H1 (cell line): Measurements from ENCODE around the gene OR10K1. TPM values are rescaled to one million over a fixed set of nuclear protein-coding genes. Genes with fewer than 3 reads are reported as not detected.
A peak's percentile ranks its signal among the peaks of the same experiment; 100 is the strongest.

Experiments
- CTCF ChIA-PET: fragments of 300-600 bp; sonication (Branson Sonifier 250); formaldehyde crosslinking; loops from one replicate; lab custom pipeline; 2021; ENCODE audit not compliant: partially characterized antibody; lab: Charles Lee
- POLR2A ChIA-PET: fragments of 300-600 bp; sonication (Branson Sonifier 250); formaldehyde crosslinking; loops from one replicate; lab custom pipeline; 2021; ENCODE audit warnings: inconsistent platforms; ENCODE audit not compliant: partially characterized antibody; lab: Charles Lee
- DNase-seq, 2 experiments: peaks; one replicate each; pipeline versions ENCODE4 v3.0.0 to v3.0.0-alpha.2; 2010 to 2022; ENCODE audit warnings: low spot score in 2 of 2, low read depth in 1 of 2, mixed read lengths in 1 of 2
- FAIRE-seq: peaks from 2 replicates; lab custom pipeline; 2011; peaks lifted over from hg19 to GRCh38; lab: Jason Lieb, UNC
- H2AFZ ChIP-seq: 2 replicates; pipeline ENCODE4 v1.8.1; 2012; ENCODE audit warnings: low read length, inconsistent platforms
- H2AK5ac ChIP-seq: 2 replicates; pipeline ENCODE4 v1.6.1; 2013; ENCODE audit warnings: low read depth, low read length
- H2BK120ac ChIP-seq: replicated peaks from 2 replicates; pipeline ENCODE3; 2013; ENCODE audit warnings: low read depth, low read length, inconsistent platforms
- H2BK12ac ChIP-seq: 2 replicates; pipeline ENCODE4 v1.6.1; 2013; ENCODE audit warnings: low read depth, low read length
- H2BK15ac ChIP-seq: 2 replicates; pipeline ENCODE4 v1.6.1; 2013; ENCODE audit warnings: low read length
- H2BK20ac ChIP-seq: 2 replicates; pipeline ENCODE4 v1.6.1; 2013; ENCODE audit warnings: low read length
- H2BK5ac ChIP-seq: 2 replicates; pipeline ENCODE4 v1.6.1; 2013; ENCODE audit warnings: low read depth, low read length
- H3K14ac ChIP-seq: 2 replicates; pipeline ENCODE4 v1.6.1; 2013; ENCODE audit warnings: inconsistent platforms; ENCODE audit not compliant: insufficient read length
- H3K18ac ChIP-seq: 2 replicates; pipeline ENCODE4 v1.6.1; 2013; ENCODE audit warnings: low read length; ENCODE audit errors: extremely low read depth
- H3K23ac ChIP-seq: 2 replicates; pipeline ENCODE4 v1.6.1; 2013; ENCODE audit warnings: inconsistent platforms; ENCODE audit not compliant: insufficient read length
- H3K23me2 ChIP-seq: 2 replicates; pipeline ENCODE4 v1.6.1; 2013; ENCODE audit warnings: low read depth, low read length
- H3K27ac ChIP-seq: 2 replicates; pipeline ENCODE4 v1.6.1; 2011; ENCODE audit warnings: low read depth, low read length, inconsistent platforms
- H3K27me3 ChIP-seq, 4 experiments: replicated peaks in 1 of 4; 1 replicate in 1 of 4; 2 replicates in 3 of 4; pipeline versions ENCODE4 v1.6.1 to v1.8.1; 2011 to 2013; ENCODE audit warnings: low read length in 3 of 4, mild to moderate bottlenecking in 3 of 4, inconsistent platforms in 2 of 4, mixed read lengths in 2 of 4, moderate library complexity in 1 of 4; ENCODE audit not compliant: control insufficient read depth in 3 of 4, insufficient read depth in 3 of 4; ENCODE audit errors: extremely low read depth in 1 of 4
- H3K36me3 ChIP-seq, 4 experiments: 2 replicates each; pipeline versions ENCODE4 v1.6.1 to v1.8.1; 2011 to 2013; ENCODE audit warnings: mild to moderate bottlenecking in 4 of 4, low read length in 3 of 4, moderate library complexity in 2 of 4, control low read depth in 1 of 4, inconsistent platforms in 1 of 4; ENCODE audit not compliant: insufficient read depth in 4 of 4, control insufficient read depth in 2 of 4
- H3K4ac ChIP-seq: replicated peaks from 2 replicates; pipeline ENCODE3; 2013; ENCODE audit warnings: low read length, low read depth, mixed read lengths, inconsistent platforms; ENCODE audit not compliant: insufficient read length
- H3K4me1 ChIP-seq, 4 experiments: replicated peaks in 1 of 4; 1 replicate in 1 of 4; 2 replicates in 3 of 4; pipeline versions ENCODE4 v1.6.1 to v1.8.1; 2011 to 2013; ENCODE audit warnings: low read length in 3 of 4, inconsistent platforms in 2 of 4, mixed read lengths in 1 of 4; ENCODE audit not compliant: insufficient read depth in 4 of 4, control insufficient read depth in 3 of 4
- H3K4me2 ChIP-seq, 2 experiments: 2 replicates each; pipeline versions ENCODE4 v1.6.1 to v1.8.1; 2011 to 2013; ENCODE audit warnings: low read depth in 2 of 2, low read length in 2 of 2, control low read depth in 1 of 2, inconsistent platforms in 1 of 2, mild to moderate bottlenecking in 1 of 2; ENCODE audit not compliant: insufficient read depth in 1 of 2
- H3K4me3 ChIP-seq, 4 experiments: fragments of 200-600, 300-600 bp in 1 of 4; sonication (generic), shearing (Covaris generic), sonication (Bioruptor Twin) in 1 of 4; 2 replicates each; pipeline versions ENCODE4 v1.5.1 to v1.8.1; 2011 to 2016; ENCODE audit warnings: low read length in 4 of 4, low read depth in 3 of 4, control low read depth in 2 of 4, inconsistent platforms in 2 of 4, mild to moderate bottlenecking in 2 of 4, mixed read lengths in 1 of 4, moderate library complexity in 1 of 4; ENCODE audit not compliant: insufficient read depth in 2 of 4; ENCODE audit errors: extremely low read depth in 1 of 4
- H3K56ac ChIP-seq: replicated peaks from 2 replicates; pipeline ENCODE3; 2013; ENCODE audit warnings: low read depth, mild to moderate bottlenecking, mixed read lengths, low read length, inconsistent platforms; ENCODE audit not compliant: insufficient read length
- H3K79me1 ChIP-seq: 2 replicates; pipeline ENCODE4 v1.6.1; 2013; ENCODE audit warnings: low read depth, low read length, control low read depth
- H3K79me2 ChIP-seq, 2 experiments: 2 replicates each; pipeline versions ENCODE4 v1.6.1 to v1.8.1; 2012 to 2013; ENCODE audit warnings: low read length in 2 of 2, mild to moderate bottlenecking in 2 of 2, inconsistent platforms in 1 of 2; ENCODE audit not compliant: insufficient read depth in 2 of 2, control insufficient read depth in 1 of 2
- H3K9ac ChIP-seq, 4 experiments: replicated peaks in 1 of 4; 1 replicate in 1 of 4; 2 replicates in 3 of 4; pipeline versions ENCODE4 v1.6.1 to v1.8.1; 2011 to 2013; ENCODE audit warnings: low read depth in 3 of 4, low read length in 3 of 4, control low read depth in 2 of 4, mild to moderate bottlenecking in 2 of 4, moderate library complexity in 2 of 4, inconsistent platforms in 1 of 4; ENCODE audit errors: extremely low read depth in 1 of 4
- H3K9me3 ChIP-seq, 2 experiments: 2 replicates each; pipeline versions ENCODE4 v1.6.1 to v1.8.1; 2012 to 2013; ENCODE audit warnings: mild to moderate bottlenecking in 2 of 2, moderate library complexity in 2 of 2, control low read depth in 1 of 2, inconsistent platforms in 1 of 2, low read depth in 1 of 2, low read length in 1 of 2, mixed read lengths in 1 of 2; ENCODE audit not compliant: insufficient read depth in 2 of 2
- H4K20me1 ChIP-seq, 2 experiments: replicated peaks in 1 of 2; 2 replicates each; pipeline versions ENCODE3 to v1.8.1; 2011 to 2013; ENCODE audit warnings: inconsistent platforms in 2 of 2, low read length in 2 of 2, mild to moderate bottlenecking in 1 of 2; ENCODE audit not compliant: insufficient read depth in 2 of 2, control insufficient read depth in 1 of 2
- H4K5ac ChIP-seq: 2 replicates; pipeline ENCODE4 v1.6.1; 2013; ENCODE audit warnings: low read length, low read depth, mixed read lengths, inconsistent platforms; ENCODE audit not compliant: insufficient read length
- H4K8ac ChIP-seq: 2 replicates; pipeline ENCODE4 v1.8.0; 2013; ENCODE audit warnings: mild to moderate bottlenecking, moderate library complexity, low read length, inconsistent platforms; ENCODE audit not compliant: insufficient read depth; ENCODE audit errors: extremely low read depth
- H4K91ac ChIP-seq: replicated peaks from 2 replicates; pipeline ENCODE3; 2013; ENCODE audit warnings: low read length, mixed read lengths, inconsistent platforms; ENCODE audit not compliant: insufficient read length
- SIRT6 ChIP-seq: IDR thresholded peaks from one replicate; pipeline ENCODE4 v1.7.1; 2012; ENCODE audit warnings: low read length, inconsistent platforms
- TCF12 ChIP-seq: IDR thresholded peaks from 2 replicates; pipeline ENCODE4 v1.6.1; 2011; ENCODE audit warnings: low read depth, mild to moderate bottlenecking, low read length
- TEAD4 ChIP-seq: IDR thresholded peaks from 2 replicates; pipeline ENCODE4 v1.6.1; 2012; ENCODE audit warnings: low read depth, low read length, inconsistent platforms, mixed read lengths
- polyA plus RNA-seq, 7 experiments: library from polyadenylated mRNA; depleted of rRNA in 3 of 7; stranded (reverse) in 5 of 7; unstranded in 2 of 7; fragments of >200 nt in 5 of 7; fragments of 200-250 nt in 2 of 7; gene quantifications; 1 replicate in 5 of 7; 2 replicates in 1 of 7; 4 replicates in 1 of 7; pipeline versions ENCODE4 v1.2.1 to v1.2.3, GENCODE V29; 2011 to 2013; ENCODE audit warnings: missing spikeins in 2 of 7, mixed read lengths in 2 of 7
- total RNA-seq: library from RNA; stranded (reverse); fragmentation: NEBNext Ultra II Directional; extraction: Animal tissue kit (Norgen Biotek cat#: 25700); gene quantifications from 2 replicates; pipeline ENCODE4 v1.2.1, GENCODE V29; 2021

The OR10K1 gene
- total and polyA plus RNA-seq, 2 of the 8 experiments (the other 6 are each of a cell fraction or from before 2014, with no cell fraction given), result not detected

DNA sequence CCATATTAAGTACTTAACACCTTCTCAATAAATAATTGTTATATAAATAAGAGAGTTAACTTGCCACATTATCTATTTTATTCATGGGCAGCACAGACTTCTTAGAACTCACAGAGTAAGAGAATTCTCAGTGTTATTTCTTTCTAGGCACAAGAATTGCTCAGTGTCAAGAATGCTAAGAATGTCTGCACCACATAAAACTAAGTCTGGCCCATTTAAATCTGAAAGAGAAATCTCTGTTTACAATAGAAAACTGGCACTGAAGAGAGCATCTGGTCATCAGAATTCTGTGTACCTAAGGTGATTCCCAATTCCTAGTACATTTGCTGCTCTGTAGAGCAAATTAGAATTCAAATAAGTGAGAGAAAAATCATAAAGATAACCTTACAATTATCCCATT, 39.4 kb upstream of the OR10K1 start:
- H3K27me3 ChIP-seq, result no peaks in the 10 kb centered on the region
- H3K9ac ChIP-seq, result no peak overlapping the region
- H2AK5ac ChIP-seq, result no peak overlapping the region
- H3K4ac ChIP-seq, result no peak overlapping the region
- no peak overlapping the region for H3K23ac ChIP-seq
- H4K5ac ChIP-seq, result no peak overlapping the region
- no peak overlapping the region for H3K27ac ChIP-seq
- no peaks in the 10 kb centered on the region for H3K79me1 ChIP-seq
- H2BK20ac ChIP-seq, result no peak overlapping the region
- H3K23me2 ChIP-seq, result no peaks in the 10 kb centered on the region
- no peak overlapping the region for H3K56ac ChIP-seq
- no peak overlapping the region for H4K91ac ChIP-seq
- H2BK5ac ChIP-seq, result no peak overlapping the region
- CTCF ChIA-PET, result no interaction called here
- no peaks in the 10 kb centered on the region; a peak in 1 of 7 replicates for H3K4me1 ChIP-seq
- H3K79me2 ChIP-seq, result no peaks in the 10 kb centered on the region
- H2BK15ac ChIP-seq, result no peak overlapping the region
- FAIRE-seq (peak; percentile 45), DNase-seq (no peak)
- H2BK12ac ChIP-seq, result no peak overlapping the region
- peak overlapping the region in 1 of 2 experiments; percentile 15; a peak in 2 of 4 replicates for H3K4me2 ChIP-seq
- no peak overlapping the region for H2AFZ ChIP-seq
- H3K4me3 ChIP-seq, result peak overlapping the region in 1 of 4 experiments; percentile 22; a peak in 1 of 8 replicates
- no peak overlapping the region for H4K8ac ChIP-seq
- no peaks in the 10 kb centered on the region for H3K36me3 ChIP-seq
- H4K20me1 ChIP-seq, result no peaks in the 10 kb centered on the region
- no peak overlapping the region for H3K18ac ChIP-seq
- no peaks in the 10 kb centered on the region for H3K9me3 ChIP-seq
- H2BK120ac ChIP-seq, result no peak overlapping the region
- H3K14ac ChIP-seq, result no peak overlapping the region
- POLR2A ChIA-PET, result no interaction called here
- TF ChIP-seq TCF12 (0 out of 2 replicates have a peak, but pooled peaks have one; percentile 57), SIRT6 (no peak), TEAD4 (peak; percentile 93)
